HG03520 (cell line): Measurements from ENCODE around the gene COMMD10.
"Not testable (repeated sequence)": the region's sequence is repeated elsewhere in the genome, so short reads cannot be mapped to it uniquely, and the experiment has no call there.

Source experiments
- ATAC-seq: cut with Tn5 transposase; IDR thresholded peaks from one replicate; pipeline ENCODE4 v1.9.1; 2021; ENCODE audit warnings: mild to moderate bottlenecking, moderate library complexity; ENCODE audit not compliant: unreplicated experiment

COMMD10 gene

DNA sequence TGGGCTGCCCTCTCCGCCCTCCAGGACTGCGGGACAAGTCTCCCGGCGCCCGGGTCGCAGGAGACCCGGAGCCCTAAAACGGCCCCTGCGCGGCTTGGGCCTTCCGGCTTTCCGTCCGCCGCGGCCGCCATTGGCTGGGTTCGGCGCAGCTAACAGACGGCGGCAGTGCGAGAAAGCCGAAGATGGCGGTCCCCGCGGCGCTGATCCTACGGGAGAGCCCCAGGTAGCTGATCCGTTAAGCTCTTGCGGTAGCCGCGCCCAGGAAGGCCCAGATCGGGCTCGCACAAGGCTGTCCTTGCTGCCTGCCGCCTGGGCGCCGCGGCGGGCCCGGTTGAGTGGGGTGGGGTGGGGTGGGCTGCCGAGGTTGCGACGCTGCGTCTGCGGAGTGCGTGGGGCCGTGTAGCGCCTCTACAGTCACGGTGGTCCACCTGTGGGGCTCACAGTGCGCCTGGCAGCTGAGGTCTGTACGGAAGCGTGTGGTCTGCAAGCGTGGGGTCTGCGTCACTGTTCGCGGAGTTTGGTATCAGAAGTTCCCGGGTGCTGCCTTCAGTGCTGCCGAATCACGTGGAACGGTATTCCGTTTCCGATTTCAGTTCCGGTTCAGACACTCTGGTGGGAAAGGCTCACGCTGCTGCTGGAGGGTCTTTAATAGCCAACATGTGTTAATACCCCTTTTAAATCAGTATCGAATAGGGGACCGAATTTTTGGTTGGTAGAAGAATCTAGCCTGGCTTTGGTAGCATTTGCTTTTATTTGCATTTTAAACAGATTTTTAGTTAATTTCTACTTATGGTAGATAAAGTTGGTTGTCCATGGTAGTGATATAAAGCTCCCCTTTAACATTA, at the start of gene COMMD10:
Gene COMMD10 (plus strand): TSS at position 155 of the 845 bp plus-strand sequence.
- peak; percentile 89 for ATAC-seq

DNA sequence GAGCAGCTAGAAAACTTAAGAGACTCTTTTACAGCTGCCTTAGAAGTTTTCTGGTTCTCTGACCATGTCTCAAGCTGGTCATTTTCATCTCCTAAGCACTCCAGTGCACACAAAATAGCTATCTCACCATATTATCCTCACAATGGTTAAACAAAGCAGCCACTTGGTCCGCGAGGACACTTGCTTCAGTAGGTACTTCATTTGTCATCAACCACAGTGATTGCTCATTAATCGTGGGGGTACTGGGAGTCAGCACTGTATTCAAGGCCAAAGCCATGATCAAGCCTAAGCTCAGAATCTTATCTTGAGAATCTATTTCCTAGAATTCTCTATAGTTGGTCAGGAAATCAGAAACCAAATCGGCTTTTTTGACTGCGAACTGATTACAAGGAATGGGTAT, 49.7 kb upstream of the COMMD10 start:
- ATAC-seq: no peak

DNA sequence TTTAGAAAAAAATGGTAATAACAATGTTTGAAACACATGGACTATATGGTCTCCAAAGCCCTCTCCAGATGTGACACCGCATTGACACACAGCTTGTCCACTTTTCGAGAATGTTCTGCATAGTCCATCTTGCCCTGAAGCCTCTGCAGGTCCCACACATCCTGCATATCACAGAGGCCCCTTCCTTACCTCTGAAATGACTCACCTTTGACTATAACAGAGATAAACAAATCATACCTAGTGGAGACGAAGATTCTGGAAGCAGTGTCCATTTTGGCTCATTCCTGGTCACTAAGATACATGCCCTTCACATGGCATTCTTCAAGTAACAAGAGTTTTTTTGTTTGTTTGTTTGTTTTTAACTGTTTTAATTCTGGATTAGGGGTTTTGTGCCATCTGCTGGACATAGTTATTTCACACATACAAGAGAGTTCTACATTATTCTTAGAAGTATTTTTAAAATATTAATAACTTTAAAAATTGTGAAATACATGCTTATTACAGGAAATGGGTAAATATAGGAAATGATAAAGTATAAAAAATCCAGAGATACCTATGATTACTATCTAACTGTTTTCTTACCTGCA, 47.5 kb upstream of the COMMD10 start:
- ATAC-seq: no peak

DNA sequence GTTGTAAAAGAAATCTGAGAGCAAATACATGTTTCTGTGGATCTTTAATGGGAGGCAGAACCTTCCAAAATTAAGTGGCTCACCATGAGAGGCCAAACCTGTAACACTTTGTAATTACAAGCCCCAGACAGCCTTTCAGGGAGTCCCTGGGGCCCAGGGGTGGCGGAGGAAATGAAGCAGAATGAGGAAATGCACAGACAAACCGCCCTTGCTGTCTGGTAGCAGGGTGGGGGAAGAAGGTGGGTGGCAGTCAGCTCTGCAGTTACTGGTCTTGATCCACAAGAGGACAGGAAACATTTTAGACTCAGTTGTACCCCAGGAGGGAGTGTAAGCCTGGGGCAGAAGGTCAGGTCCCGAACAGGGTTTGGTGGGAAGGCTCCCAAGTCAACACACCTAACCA, 46.0 kb upstream of the COMMD10 start:
- ATAC-seq: peak; percentile 75

DNA sequence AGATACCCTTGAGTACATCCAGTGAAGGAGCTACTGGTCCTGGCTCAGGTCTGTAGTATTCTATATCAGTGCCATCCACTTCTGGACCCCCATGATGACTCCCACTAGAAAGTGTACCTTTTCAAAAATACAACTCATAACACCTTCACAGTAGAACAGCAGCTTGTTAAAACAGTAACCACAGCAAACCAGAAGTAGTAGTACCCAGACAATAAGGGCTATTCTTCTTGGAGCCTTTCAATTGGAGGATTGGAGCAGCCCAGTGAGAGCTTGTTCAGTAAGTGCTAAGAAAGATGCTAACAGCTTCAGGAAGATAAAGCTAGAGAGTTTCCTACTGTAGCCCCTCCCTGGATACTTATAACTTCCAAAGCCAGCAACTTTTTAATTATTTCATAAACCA, 42.5 kb upstream of the COMMD10 start:
- ATAC-seq: no peak

DNA sequence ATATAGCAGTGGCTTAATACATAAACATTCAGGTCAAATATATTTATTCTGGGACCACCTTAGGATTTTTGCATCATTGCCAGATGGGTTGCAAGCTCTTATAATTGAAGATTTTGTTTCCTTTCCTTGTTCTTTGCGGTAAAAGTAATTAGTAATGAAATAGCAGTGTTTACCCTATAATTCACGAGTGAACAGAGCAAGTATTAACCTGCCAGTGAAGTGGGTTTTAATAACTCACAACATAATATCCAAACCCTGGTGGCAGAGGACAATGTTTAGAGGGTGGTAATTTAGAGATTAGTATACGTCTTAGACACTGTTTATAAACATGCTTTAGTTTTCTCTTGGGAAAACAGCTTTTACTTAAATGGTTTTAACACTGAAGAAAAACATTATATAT, 40.8 kb upstream of the COMMD10 start:
- ATAC-seq: no peak

DNA sequence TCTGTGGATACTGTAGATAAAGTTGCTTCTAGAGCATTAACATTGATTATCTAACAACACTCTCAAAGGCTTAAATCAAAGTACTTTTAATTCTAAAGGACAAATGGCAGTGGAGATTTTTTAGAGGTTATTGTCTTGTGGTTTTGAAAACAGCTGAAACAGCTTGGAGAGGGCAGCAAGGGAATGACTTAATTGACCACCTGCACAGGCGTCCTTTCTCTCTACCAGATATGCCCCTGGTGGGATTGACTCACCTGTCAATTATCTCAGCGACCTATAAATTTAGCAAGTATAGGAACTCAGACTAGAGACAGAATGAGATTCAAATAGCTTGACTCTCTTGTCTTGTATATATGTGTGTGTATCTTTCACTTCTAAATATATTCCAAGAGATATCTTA, 39.0 kb upstream of the COMMD10 start:
- ATAC-seq: no peak

DNA sequence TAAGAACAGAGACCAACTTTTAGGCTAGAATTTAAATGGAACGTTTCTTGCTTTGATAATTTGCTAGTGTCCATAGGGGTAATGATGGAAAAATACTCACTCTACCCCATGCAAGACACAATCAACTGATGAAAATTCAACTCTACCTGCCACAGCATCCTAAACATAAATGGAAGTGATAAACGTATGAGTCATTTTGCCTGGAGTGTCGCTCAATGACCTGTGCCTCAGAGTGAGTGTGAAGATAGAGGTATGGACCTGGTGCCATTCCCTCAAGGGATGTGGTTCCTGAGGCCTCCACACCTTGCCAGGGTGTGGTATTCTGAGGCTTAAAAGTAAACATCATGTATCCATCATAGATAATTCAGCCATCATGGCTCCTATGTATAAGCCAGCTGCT, 38.6 kb upstream of the COMMD10 start:
- ATAC-seq: no peak

DNA sequence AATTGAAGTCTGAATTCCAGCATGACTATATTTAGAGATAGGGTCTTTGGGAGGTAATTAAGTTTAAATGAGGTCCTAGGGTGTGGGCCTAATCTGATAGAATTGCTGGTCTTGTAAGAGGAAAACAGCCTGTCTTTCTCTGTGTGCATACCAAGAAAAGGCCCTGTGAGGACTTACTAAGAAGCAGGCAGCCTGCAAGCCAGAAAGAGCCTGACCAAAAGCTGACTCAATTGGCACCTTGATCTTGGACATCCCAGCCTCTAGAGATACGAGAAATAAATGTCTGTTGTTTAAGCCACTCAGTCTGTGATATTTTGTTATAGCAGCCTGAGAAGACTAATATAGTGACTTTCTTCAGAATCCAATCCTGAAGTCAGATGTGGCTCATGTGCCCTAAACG, 38.0 kb upstream of the COMMD10 start:
- ATAC-seq: no peak

DNA sequence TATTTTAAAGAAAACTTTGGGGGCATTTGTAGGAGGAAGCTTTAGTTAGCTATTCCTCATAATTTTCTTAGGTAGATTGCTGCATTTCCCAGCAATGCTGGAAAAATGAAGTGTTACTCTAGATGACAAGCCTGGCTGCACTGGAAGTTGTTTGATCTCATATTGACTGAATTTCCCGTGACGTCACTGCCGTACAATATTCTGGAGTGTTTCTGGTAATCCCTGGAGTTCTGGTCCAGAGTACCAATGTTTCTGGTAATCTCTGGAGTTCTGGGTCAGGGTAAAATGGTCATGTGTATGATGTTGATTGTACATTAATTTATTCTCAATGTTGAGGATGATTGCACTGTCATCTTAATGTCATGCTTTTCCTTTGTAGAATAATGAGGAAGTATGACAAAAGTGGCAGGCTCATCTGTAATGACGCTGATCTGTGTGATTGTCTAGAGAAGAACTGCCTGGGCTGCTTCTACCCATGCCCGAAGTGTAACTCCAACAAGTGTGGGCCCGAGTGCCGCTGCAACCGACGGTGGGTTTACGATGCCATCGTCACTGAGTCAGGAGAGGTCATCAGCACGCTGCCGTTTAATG, 26.4 kb upstream of the COMMD10 start:
- ATAC-seq: no peak

DNA sequence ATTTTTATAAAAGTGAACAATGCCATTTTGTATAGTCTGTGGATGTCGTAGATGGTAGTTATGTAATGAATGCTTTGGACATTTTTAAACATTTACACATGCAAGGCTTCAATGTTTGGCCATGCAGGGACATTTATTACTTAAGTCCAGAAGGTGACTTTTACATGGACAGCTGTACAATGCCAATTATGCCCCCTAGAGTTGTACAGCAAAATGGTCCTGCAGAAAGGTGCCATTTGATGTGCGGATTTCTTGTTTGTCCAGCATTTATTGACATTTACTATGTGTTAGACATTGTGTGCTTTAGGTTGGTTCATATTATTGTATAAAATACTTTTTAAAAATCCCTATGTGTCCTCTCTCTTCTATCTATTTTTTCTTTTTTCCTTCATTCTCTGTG, 22.5 kb upstream of the COMMD10 start:
- no peak for ATAC-seq

DNA sequence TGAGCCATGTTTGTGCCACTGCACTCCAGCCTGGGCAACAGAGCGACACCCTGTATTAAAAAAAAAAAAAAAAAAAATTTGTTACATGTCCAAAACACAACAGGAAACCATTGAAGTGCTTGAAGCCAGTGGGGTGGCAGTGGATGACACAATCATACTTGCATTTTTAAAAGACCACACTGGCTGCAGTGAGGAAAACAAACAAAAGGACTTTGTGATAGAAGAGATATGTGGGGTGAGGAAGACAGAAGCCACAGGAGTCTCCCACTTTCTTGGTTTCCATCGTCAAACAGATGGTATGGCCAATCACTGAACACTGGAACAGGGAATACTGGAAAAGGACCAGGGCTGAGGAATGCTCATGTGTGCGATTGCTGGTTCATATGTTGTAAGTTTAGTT, 20.9 kb upstream of the COMMD10 start:
- ATAC-seq: no peak

DNA sequence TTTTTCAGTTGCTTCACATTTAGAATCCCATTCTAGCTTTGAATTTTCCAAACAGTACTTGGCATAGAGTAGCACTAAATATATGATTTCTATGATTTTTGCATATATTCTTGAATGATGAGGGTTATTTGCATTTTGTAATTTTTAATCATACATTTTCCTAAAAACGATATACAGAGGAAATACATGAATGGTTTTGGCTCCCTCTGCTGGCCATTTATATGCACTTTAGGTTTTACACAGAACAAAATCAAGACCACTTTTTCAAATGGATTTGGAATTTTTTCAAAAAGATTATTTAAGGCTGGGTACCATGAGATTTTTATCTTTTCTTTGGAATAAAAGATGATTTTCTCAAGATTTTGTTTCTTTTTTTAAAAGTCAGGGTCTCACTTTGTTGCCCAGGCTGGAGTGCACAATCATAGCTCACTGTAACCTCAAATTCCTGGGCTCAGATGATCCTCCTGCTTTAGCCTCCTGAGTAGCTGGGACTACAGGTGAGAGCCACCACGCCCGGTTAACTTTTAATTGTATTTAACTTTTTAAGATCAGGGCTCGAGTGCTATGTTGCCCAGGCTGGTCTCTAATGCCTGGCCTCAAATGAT, 16.7 kb upstream of the COMMD10 start:
- peak; percentile 51 for ATAC-seq

DNA sequence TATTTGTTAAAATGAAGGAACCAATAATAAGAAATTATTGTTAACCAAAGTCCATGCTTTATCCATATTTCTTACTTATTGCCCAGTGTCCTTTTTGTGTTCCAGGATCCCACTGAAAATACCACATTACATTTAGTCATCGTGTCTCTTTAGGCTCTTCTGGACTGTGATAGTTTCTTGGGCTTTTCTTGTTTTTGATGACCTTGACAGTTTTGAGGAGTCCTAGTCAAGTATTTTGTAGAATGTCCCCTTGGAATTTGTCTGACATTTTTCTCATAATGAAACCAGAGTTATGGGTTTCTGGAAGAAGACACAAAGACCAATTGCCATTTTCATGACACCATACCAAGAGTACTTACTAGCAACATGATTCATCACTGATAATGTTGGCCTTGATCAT, 13.6 kb upstream of the COMMD10 start:
- no peak for ATAC-seq

DNA sequence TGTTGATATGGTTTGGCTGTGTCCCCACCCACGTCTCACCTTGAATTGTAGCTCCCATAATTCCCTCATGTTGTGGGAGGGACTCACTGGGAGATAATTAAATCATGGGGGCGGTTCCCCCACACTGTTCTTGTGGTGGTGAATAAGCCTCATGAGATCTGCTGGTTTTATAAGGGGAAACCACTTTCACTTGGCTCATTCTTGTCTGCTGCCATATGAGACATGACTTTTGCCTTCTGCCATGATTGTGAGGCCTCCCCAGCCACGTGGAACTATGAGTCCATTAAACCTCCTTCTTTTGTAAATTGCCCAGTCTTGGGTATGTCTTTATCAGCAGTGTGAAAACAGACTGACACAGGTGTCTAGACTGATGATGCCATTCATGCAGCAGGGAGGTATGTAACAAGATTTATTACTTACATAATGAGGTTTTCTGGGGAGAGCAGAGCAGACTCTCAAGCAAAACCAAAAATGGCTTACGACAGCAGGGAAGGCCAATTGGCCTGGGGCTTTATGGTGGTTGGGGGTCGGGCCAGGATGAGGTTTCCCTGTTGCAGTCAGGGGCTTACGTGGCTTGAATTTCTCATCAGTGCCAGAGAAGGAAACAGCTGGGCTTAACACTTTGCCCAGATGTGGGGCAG, 9.5 kb upstream of the COMMD10 start:
- no peak for ATAC-seq

DNA sequence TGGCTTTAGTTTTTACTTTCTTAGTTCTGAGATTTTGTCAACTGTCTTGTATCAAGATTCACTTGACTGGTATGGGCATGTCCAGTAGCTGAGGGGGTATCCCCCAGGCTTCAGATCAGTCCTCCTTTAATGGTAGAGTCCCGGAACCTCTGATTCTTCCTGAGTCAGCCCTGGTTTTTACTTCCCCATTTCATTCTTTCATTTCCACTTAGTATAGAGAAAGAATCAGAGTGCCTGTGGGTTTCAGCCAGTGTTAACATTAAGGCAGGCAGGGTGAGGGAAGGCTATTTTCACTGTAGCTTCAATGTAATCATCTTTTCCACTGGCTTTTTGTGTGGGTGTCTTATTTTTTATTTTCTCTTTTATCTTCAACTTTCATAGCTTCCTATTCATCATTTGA, 8.3 kb upstream of the COMMD10 start:
- ATAC-seq: peak; percentile 99

DNA sequence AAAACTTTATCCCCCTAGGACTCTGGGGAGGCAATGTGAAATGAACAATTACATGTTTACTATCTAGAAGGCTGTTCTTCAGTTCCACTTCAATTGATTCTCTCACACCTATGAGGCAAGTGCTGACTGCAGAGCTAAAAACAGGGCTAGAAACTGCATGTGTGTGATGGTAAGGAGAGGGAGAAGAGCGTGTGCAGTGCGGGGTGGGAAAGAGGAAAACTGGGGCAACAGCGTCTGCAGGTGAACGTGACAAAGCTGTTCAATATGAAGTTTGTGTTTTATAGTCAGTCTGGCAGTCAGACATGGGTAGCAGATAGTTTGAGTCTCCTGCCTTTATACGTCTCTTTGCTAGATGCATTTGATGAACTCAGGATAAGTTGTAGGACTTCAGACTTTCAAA, 6.6 kb upstream of the COMMD10 start:
- ATAC-seq: no peak

DNA sequence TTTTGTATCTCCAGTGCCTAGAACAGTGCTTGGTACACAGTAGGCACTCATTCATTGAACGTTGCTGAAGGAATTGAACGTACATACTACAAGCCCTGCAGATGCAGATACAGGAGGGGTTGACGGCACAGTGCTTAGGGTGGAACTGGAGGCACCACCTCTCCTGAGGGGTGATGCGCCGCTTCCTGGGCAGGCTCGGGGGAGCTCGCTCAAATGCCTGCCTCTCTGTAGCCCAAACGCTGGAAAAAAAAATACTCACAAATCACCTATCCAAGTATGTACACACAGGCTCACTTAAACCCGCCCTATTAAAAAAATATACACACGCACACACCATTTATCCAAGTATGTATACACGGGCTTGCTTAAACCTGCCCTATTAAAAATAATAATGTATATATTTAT, 536 bp upstream of the COMMD10 start:
- ATAC-seq: peak; percentile 35

DNA sequence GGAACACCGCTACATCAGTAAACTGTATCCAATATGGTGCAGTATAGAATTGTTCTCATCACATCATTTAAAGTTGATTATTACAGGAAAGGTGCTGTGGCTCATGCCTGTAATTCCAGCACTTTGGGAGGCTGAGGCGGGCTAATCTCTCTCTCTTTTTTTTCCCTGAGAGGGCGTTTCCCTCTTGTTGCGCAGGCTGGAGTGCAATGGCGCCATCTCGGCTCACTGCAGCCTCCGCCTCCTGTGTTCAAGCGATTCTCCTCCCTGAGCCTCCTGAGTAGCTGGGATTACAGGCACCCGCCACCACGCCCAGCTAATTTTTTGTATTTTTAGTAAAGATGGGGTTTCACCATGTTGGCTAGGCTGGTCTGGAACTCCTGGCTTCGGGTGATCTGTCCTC, 1.5 kb downstream of the COMMD10 start:
- not testable (repeated sequence) for ATAC-seq

DNA sequence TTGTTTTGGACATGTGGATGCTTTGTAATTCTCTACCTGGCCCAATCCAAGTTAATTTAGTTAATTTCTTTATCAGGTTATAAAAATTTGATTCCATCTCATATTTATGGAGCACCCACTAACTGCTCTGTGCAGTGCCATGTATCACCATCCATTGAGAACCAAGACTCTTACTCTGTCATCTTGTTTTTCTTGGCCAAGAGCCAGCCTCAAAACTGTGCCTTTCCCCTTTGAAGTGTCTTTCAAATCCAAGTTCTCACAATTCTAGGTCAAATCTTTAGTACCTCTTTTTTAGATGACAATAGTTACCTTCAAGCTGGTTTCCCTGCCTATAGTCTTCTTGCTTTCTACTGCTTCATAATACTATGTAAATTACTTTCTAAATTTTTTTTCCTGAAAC, 3.2 kb downstream of the COMMD10 start:
- no peak for ATAC-seq

DNA sequence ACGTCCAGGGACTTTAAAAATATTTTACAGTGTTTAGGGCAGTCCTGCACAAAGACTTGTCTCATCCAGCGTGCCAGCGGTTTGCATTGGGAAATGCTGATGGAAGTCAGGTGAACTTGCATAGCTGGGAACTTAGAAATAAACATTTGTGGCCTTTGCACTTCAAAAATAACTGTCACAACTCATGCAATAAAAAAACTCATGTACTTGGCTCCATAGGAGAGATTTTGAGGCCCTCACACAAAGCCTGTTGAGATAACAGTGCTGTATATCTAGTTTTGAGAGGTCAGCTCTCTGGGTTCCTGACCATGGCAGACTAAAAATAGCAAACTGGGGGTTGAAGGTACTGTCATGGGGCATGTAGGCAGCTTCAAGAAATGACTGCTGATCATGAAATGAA, 5.5 kb downstream of the COMMD10 start:
- no peak for ATAC-seq
